ENCODE measurements around the gene KHK.

- TF ChIP-seq, protein P1, sequence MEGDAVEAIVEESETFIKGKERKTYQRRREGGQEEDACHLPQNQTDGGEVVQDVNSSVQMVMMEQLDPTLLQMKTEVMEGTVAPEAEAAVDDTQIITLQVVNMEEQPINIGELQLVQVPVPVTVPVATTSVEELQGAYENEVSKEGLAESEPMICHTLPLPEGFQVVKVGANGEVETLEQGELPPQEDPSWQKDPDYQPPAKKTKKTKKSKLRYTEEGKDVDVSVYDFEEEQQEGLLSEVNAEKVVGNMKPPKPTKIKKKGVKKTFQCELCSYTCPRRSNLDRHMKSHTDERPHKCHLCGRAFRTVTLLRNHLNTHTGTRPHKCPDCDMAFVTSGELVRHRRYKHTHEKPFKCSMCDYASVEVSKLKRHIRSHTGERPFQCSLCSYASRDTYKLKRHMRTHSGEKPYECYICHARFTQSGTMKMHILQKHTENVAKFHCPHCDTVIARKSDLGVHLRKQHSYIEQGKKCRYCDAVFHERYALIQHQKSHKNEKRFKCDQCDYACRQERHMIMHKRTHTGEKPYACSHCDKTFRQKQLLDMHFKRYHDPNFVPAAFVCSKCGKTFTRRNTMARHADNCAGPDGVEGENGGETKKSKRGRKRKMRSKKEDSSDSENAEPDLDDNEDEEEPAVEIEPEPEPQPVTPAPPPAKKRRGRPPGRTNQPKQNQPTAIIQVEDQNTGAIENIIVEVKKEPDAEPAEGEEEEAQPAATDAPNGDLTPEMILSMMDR (IDR thresholded peaks at IDR 0.05): no peak
- TF ChIP-seq EP300 (IDR thresholded peaks at IDR 0.05): no peak
These were observed 48.4 kb downstream of the KHK start for GRCh38 chr2:27134781-27135477.
